GM12872 (cell line): ENCODE results near the gene ADAMTS5.

Experiments
- TF ChIP-seq, protein P1 (sequence below): IDR thresholded peaks from 3 replicates; pipeline ENCODE4 v1.5.1; 2011; ENCODE audit warnings: low read depth, mild to moderate bottlenecking, low read length, moderate library complexity; ENCODE audit not compliant: insufficient read depth

Gene ADAMTS5

DNA sequence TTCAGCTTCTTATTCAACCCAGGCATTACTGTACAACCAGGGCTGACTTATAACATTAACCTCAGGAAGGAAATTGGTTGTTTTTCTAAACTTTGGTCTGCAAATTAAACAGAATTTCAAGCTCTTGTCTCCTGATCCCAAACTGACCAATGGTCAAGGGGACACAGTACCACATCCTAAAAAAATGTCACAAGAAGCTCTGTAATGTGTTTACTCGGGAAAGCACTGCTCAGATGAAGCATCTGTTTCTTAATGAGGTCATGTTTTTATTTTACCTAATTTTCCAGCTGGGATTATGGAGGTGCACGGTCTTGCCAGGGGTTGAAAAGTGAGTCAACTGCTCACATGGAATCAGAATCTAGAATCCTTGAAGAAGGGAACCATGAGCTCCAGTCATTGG lies 18.7 kb downstream of the ADAMTS5 start:
- TF ChIP-seq, protein P1, sequence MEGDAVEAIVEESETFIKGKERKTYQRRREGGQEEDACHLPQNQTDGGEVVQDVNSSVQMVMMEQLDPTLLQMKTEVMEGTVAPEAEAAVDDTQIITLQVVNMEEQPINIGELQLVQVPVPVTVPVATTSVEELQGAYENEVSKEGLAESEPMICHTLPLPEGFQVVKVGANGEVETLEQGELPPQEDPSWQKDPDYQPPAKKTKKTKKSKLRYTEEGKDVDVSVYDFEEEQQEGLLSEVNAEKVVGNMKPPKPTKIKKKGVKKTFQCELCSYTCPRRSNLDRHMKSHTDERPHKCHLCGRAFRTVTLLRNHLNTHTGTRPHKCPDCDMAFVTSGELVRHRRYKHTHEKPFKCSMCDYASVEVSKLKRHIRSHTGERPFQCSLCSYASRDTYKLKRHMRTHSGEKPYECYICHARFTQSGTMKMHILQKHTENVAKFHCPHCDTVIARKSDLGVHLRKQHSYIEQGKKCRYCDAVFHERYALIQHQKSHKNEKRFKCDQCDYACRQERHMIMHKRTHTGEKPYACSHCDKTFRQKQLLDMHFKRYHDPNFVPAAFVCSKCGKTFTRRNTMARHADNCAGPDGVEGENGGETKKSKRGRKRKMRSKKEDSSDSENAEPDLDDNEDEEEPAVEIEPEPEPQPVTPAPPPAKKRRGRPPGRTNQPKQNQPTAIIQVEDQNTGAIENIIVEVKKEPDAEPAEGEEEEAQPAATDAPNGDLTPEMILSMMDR: no peak

DNA sequence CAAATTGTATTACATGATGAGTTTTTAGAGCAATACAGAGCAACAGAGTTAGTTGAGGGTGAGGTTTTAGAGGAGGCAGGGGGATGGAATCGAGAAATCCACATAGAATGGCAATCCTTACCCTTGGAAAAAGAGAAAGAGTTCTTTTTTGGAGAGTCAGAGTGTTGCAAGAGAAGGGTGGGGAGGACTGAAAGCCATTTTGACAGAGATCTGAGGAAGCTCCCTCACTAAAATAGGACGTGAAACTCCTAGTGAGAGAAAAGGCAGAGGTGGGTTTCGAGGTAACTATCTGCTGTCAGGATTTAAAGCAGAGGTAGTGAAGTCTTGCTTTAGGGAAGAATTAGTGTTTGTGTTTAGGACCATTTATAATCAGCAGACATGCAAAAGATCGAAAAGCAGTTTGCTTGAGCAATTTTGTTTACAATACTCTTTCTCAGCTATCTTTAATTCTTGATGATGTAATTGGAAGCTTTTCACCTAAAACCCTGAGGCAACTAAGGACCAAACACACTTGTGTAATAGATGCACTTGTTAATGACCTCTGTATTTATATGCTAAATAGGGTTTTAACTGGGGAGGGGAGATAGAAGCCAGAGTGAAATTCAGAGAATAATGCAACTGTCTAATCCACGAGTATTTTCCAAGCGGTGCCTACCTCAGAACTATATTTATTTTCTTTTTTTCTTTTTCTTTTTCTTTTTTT lies 20.0 kb downstream of the ADAMTS5 start:
- TF ChIP-seq, protein P1: no peak

DNA sequence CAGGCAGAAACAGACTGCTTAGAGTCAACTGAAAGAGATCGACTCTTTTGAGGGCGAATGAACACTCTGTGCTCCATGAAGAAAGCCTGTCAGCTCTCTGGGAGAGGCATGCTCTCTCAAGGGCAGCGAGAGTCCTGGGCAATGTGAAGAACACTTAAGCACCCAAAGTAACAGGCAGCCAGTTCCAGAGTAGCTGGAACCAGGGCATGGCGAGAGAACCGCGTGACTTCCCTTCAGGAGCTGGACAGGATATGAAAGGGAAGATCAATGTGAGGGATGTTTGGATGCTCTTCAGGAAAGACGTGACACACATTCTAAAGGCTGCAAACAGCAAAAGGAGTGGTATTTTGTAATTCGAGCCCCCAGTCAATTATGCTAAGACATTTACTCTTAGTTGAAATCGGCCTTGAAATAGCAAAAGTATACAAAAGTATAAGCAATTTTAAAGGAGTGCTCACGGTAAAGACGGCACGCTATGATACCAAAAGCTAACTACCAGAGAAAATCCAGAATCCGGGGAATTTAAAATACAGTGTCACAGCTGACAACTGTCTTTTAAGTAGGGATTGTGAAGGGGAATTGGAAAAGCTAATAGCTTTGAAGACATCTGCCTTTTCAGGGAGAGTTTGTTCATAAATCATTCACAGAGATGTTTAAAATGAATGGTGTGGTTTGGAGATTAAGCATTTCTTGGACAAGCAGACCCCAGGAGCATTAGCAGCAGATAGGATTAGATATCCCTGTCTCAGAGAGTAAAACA lies 20.8 kb downstream of the ADAMTS5 start:
- TF ChIP-seq, protein P1: no peak

DNA sequence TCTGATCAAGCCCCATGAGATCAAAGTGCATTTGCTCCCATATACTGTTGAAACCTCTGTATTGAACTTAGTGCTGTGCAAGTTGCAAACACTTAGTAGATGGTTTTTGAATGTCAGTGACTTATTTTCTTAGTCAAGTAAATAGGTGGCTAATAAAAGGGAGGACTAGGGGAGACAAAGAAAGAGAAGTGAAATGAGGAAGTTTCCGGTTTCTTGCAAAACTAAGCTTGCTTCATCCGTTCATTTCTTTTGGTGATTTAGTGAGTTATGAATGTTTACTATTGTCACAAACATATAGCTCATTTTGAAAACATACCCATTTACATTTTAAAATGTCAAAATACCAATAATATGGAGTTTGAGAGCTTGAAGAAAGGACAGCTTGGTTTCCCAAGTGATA lies 23.0 kb downstream of the ADAMTS5 start:
- TF ChIP-seq, protein P1: no peak

DNA sequence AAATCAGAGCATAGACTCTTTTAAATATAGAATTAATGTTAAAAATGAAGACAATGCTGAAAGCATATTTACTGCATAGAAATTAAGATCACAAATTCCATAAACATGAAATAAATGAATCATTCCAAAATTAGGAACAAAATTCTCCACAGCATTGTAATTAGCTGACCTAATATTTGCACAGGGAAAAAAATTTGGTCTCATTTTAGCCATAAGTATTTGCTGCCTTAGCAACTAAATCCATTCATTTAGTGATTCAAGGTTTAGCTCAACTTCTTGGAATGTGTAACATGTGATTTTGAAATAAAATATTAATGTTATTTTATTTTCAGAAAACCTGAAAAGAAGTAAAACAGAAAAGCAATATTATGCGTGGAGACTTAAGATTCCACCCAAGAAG lies 25.5 kb downstream of the ADAMTS5 start:
- TF ChIP-seq, protein P1: no peak

DNA sequence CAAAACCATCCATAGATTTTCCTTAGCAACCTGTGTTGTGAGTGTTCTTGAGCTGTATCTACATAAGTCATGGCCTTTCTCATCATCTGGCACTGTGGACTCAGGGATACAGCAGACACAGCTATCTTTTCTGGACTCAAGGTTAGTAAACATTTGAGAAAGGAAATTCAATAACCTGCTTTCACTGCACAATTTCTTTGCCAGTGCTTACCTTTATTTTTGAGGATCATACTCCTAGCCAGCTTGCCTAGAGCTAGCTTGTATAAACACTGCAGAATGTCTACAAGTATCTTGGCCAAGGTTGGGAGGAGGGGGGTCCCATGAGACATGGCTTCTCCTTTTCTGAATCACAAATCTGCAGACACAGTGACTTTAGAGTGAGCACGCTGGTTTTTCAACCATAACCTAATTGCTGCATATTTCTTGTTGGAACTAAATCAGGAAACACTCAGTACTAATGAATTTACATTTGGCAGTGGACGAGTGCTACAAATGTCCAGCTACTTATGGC lies 27.2 kb downstream of the ADAMTS5 start:
- TF ChIP-seq, protein P1: no peak

DNA sequence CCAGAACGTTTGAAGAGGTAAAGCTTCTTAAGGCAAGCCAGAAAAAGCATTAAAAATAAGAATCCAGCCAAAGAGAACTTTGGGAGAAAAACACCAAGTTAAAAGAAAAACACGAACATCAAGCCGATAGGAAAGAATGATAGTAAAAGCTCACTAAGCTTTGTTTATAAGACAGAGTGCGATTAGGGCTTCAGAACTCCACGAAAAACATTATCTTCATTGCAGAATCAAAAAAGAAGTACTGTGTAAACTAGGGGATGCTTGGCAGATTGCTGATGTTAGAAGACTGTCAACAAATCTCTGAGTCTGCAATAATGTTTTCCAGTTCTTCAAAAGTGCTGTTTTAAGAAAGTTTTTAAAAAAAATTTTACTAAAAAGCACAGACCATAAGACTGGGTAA lies 30.2 kb downstream of the ADAMTS5 start:
- TF ChIP-seq, protein P1: no peak
